Measurements from ENCODE around the gene FAM50B. TPM values are rescaled to one million over a fixed set of nuclear protein-coding genes. Genes with fewer than 3 reads are reported as not detected.
A peak's percentile ranks its signal among the peaks of the same experiment; 100 is the strongest.

FAM50B gene
- total and polyA plus RNA-seq, 2 of the 13 experiments (the other 11 are each of a cell fraction or from before 2014, with no cell fraction given), result 0.05 TPM; not detected in 1

GRCh38 chr6:3806169-3806922 is 42.8 kb upstream of the FAM50B start (continued):
- TF ChIP-seq ZMYM4 (CRISPR knock-in tag; IDR thresholded peaks at IDR 0.05) (peak; percentile 86), ZBTB38 (CRISPR knock-in tag; IDR thresholded peaks at IDR 0.05) (peak; percentile 72; the same call in 1 of the 2 replicates), SMARCE1 (IDR thresholded peaks at IDR 0.05; ENCODE audit: borderline replicate concordance) (no peak), BCL6 (CRISPR knock-in tag; IDR thresholded peaks at IDR 0.05) (peak; percentile 79), NR0B2 (CRISPR knock-in tag; IDR thresholded peaks at IDR 0.05) (no peak), ATM (IDR thresholded peaks at IDR 0.05; ENCODE audit: borderline replicate concordance) (no peak), ZNF577 (CRISPR knock-in tag; IDR thresholded peaks at IDR 0.05; ENCODE audit: borderline replicate concordance, low read depth) (no peak), ZNF878 (CRISPR knock-in tag; IDR thresholded peaks at IDR 0.05) (peak; percentile 78), NCOA5 (CRISPR knock-in tag; IDR thresholded peaks at IDR 0.05) (no peak), PRDM10 (CRISPR knock-in tag; IDR thresholded peaks at IDR 0.05; ENCODE audit: low read depth) (peak; percentile 81; the same call in 1 of the 2 replicates), SMARCC2 (IDR thresholded peaks at IDR 0.05) (no peak), FOXK2 (IDR thresholded peaks at IDR 0.05) (no peak), ZNF468 (CRISPR knock-in tag; IDR thresholded peaks at IDR 0.05) (0 out of 2 replicates have a peak, but pooled peaks have one; percentile 49), GATAD2A (CRISPR knock-in tag; IDR thresholded peaks at IDR 0.05) (peak; percentile 92), ZSCAN22 (CRISPR knock-in tag; IDR thresholded peaks at IDR 0.05) (peak; percentile 43; the same call in 1 of the 2 replicates), HDAC1 (CRISPR knock-in tag; IDR thresholded peaks at IDR 0.05) (no peak; the same call in none of the 2 replicates), LCORL (IDR thresholded peaks at IDR 0.05) (no peak), LCORL (CRISPR knock-in tag; IDR thresholded peaks at IDR 0.05) (peak; percentile 79), NAIF1 (CRISPR knock-in tag; IDR thresholded peaks at IDR 0.05; ENCODE audit: borderline replicate concordance) (0 out of 2 replicates have a peak, but pooled peaks have one; percentile 20), ZNF460 (CRISPR knock-in tag; IDR thresholded peaks at IDR 0.05; ENCODE audit: borderline replicate concordance) (no peak), MXD3 (CRISPR knock-in tag; IDR thresholded peaks at IDR 0.05) (peak; percentile 58; the same call in 1 of the 2 replicates), ZNF605 (CRISPR knock-in tag; IDR thresholded peaks at IDR 0.05) (no peak; the same call in 1 of the 2 replicates), HIC2 (CRISPR knock-in tag; IDR thresholded peaks at IDR 0.05; ENCODE audit: low read depth) (no peak), NR2F6 (IDR thresholded peaks at IDR 0.05) (peak; percentile 64), NR2F6 (CRISPR knock-in tag; IDR thresholded peaks at IDR 0.05) (peak; percentile 51)

All from HepG2 (cell line).